Brain microvascular endothelial cell (primary cell): Measurements from ENCODE around the gene NRXN3.

ENCODE experiments used
- DNase-seq: peaks from one replicate; pipeline ENCODE4 v3.0.0-alpha.2; 2020
- H3K27ac ChIP-seq: fragments of 250-450 bp; sonication (Bioruptor Pico); 2 replicates; pipeline ENCODE4 v1.5.1; 2020; ENCODE audit warnings: mild to moderate bottlenecking, moderate library complexity
- H3K27me3 ChIP-seq: fragments of 250-450 bp; sonication (Bioruptor Pico); replicated peaks from 2 replicates; pipeline ENCODE4 v1.5.1; 2020; ENCODE audit warnings: mild to moderate bottlenecking
- H3K36me3 ChIP-seq: fragments of 250-450 bp; sonication (Bioruptor Pico); replicated peaks from 2 replicates; pipeline ENCODE4 v1.5.1; 2020; ENCODE audit warnings: mild to moderate bottlenecking
- H3K4me3 ChIP-seq: 2 replicates; pipeline ENCODE4 v1.5.1; 2011; ENCODE audit warnings: low read depth, mild to moderate bottlenecking, control low read depth, low read length, moderate library complexity
- in situ Hi-C: cut with HindIII; loops from 2 replicates; pipeline ENCODE4 v1.10.0; 2017; ENCODE audit warnings: low sequenced_read_pairs, low pct_ligation_motif_present
- TF ChIP-seq, protein P1 (sequence below): IDR thresholded peaks from 2 replicates; pipeline ENCODE4 v1.5.1; 2011; ENCODE audit warnings: low read depth, mild to moderate bottlenecking, moderate library complexity, low read length, control low read depth, inconsistent platforms; ENCODE audit errors: missing control alignments

The NRXN3 gene

DNA sequence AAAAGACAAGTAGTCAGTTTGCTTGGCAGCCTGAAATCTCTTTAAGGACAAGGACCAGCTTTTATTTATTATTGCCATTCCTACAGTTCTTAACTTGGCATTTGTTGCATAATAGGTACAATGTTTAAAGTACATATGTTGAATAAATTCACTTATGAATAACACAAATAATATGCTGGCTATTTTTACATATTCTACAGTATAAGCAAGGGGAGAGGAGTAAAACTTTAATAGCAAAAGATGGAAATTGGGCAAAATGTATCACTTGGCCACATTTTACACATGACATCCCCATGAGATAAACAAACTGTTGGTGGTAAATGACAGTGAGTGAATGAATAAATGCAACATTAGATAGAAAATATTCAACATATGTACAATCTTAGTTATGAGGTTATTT lies 1708.1 kb downstream of the NRXN3 start:
- DNase-seq: no peak
- in situ Hi-C loops: no loop called here
- TF ChIP-seq, protein P1, sequence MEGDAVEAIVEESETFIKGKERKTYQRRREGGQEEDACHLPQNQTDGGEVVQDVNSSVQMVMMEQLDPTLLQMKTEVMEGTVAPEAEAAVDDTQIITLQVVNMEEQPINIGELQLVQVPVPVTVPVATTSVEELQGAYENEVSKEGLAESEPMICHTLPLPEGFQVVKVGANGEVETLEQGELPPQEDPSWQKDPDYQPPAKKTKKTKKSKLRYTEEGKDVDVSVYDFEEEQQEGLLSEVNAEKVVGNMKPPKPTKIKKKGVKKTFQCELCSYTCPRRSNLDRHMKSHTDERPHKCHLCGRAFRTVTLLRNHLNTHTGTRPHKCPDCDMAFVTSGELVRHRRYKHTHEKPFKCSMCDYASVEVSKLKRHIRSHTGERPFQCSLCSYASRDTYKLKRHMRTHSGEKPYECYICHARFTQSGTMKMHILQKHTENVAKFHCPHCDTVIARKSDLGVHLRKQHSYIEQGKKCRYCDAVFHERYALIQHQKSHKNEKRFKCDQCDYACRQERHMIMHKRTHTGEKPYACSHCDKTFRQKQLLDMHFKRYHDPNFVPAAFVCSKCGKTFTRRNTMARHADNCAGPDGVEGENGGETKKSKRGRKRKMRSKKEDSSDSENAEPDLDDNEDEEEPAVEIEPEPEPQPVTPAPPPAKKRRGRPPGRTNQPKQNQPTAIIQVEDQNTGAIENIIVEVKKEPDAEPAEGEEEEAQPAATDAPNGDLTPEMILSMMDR: no peak
- Histone ChIP-seq H3K4me3 (no peak overlapping the region), H3K36me3 (no peaks in the 10 kb centered on the region), H3K27me3 (no peaks in the 10 kb centered on the region), H3K27ac (no peak overlapping the region)

DNA sequence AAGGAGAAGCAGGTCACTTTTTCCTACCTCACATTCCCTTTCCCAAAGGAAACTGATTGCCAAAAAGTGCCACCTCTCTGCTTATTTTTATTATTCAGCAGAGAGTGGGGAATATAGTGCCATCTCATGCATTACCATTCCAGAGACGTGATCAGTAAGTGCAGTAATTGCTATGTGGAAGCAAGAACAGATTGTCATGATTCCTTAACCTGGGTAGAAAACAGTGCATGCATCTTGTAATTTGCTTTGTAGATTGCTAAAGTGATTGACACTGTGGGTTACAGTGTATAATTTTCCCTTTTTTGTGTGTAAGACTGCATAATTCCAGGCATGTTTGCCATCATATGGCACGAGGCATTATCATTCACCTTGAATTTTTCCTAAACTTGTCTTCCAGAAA lies 1708.6 kb downstream of the NRXN3 start:
- no peaks in the 10 kb centered on the region for H3K27me3 ChIP-seq
- H3K36me3 ChIP-seq: no peaks in the 10 kb centered on the region
- no peak overlapping the region for H3K4me3 ChIP-seq
- DNase-seq: no peak
- TF ChIP-seq, protein P1: no peak
- no peak overlapping the region for H3K27ac ChIP-seq
- in situ Hi-C loops: no loop called here

DNA sequence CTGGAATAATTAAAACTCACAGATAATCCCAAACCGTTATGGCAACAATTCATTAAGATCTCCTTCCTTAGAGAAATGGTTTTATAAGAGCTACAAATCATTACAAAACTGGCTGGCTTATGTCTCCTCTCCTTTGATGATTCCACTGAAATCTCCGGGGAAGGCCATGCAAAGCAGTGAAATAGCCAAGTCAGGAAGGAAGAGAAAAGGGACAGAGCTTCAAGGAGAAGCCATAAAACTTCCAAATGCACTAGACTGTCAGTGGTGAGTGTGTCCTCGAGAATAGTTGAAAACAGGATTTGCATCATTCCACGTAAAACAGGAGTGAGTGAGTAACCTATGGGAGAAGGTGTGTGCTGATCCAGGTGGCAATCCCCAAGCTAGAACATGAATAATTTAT lies 1711.1 kb downstream of the NRXN3 start:
- in situ Hi-C loops: no loop called here
- TF ChIP-seq, protein P1: no peak

DNA sequence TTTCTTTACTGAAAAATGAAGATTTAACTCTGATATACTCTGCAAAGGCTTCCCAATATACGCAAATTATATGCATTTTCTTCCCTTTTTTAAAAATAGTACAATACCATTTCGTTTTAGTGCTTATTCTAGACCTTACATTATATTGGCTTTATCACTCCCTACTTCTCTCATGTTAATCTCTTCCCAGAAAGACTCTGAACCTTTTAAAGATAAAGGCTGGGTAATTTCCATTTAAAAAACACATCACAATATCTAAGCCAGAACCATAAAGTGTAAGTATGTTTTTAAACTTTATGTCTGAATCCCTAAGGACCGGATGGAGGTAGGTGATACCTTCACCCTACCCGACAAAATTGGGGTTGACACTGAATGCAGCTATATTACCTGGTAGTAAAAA lies 1720.4 kb downstream of the NRXN3 start:
- TF ChIP-seq, protein P1: no peak
- in situ Hi-C loops: no loop called here
- H3K36me3 ChIP-seq: no peaks in the 10 kb centered on the region
- no peak for DNase-seq
- H3K4me3 ChIP-seq: no peak overlapping the region
- no peaks in the 10 kb centered on the region for H3K27me3 ChIP-seq
- no peak overlapping the region for H3K27ac ChIP-seq

More for the DNA sequence above, 1711.1 kb downstream of the NRXN3 start:
- no peak overlapping the region for H3K27ac ChIP-seq
- H3K36me3 ChIP-seq: no peaks in the 10 kb centered on the region
- H3K27me3 ChIP-seq: no peaks in the 10 kb centered on the region
- DNase-seq: no peak
- no peak overlapping the region for H3K4me3 ChIP-seq

DNA sequence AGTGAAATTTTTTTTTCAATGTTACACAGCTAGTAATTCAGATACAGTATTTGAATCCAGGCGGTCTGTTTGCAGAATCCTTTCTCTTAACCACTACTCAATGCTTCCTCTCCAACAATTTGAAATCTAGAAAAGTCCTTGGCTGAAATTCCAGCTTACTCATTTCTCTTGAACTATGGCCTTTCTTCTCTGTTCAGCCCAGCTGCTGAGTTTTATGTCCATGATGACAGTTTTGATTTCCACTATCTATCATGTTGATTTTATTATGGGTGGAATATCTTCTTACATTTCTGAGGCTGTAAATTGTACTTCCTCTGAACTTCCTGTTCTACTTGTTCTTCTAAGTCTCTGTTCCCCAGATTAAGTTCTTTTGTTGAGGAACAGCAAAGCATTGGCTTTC lies 1725.8 kb downstream of the NRXN3 start:
- in situ Hi-C loops: no loop called here
- Histone ChIP-seq H3K36me3 (no peaks in the 10 kb centered on the region), H3K27me3 (no peaks in the 10 kb centered on the region), H3K4me3 (no peak overlapping the region), H3K27ac (no peak overlapping the region)
- peak; percentile 32 for DNase-seq
- TF ChIP-seq, protein P1: no peak

DNA sequence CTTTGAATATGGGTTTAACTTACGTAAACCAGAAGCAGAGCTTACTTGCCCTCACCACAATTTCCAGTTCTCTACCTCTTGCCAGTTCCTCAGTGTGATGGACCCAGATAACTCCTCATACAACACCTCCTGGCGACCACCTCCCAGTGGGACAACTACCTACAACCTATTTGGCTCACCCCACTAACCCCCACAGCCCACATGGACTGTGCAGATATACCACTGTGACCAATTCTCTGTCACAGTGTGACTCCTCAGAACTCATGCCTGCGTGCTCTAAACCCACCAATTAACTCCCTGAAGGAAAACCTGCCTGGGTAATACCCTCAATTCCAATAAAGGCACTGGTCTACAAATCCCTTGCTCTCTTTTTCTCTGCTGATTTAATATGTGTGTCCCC lies 1729.4 kb downstream of the NRXN3 start:
- TF ChIP-seq, protein P1: no peak

More for the DNA sequence above, 1729.4 kb downstream of the NRXN3 start:
- Histone ChIP-seq H3K27me3 (no peaks in the 10 kb centered on the region), H3K27ac (no peak overlapping the region), H3K36me3 (no peaks in the 10 kb centered on the region), H3K4me3 (no peak overlapping the region)
- no peak for DNase-seq
- in situ Hi-C loops: no loop called here
